Testis (tissue), 3 donors: ENCODE measurements around the gene GNAI1. TPM values are rescaled to one million over a fixed set of nuclear protein-coding genes. Genes with fewer than 3 reads are reported as not detected.

Experiments
- DNase-seq: peaks from one replicate; pipeline ENCODE4 v3.0.0-alpha.2; 2019
- H3K27ac ChIP-seq, 2 donors: fragments of 200-600 bp; sonication (generic); one replicate each; pipeline ENCODE4 v1.5.1; 2019
- H3K27me3 ChIP-seq: fragments of 200-600 bp; sonication (generic); one replicate; pipeline ENCODE4 v1.5.1; 2019
- H3K36me3 ChIP-seq: fragments of 200-600 bp; sonication (generic); one replicate; pipeline ENCODE4 v1.5.1; 2017; ENCODE audit warnings: low read depth; ENCODE audit errors: missing control alignments
- H3K4me1 ChIP-seq: fragments of 200-600 bp; sonication (generic); one replicate; pipeline ENCODE4 v1.5.1; 2019
- H3K4me3 ChIP-seq, 2 donors: fragments of 200-600 bp; sonication (generic); one replicate each; pipeline ENCODE4 v1.5.1; 2017 to 2019
- H3K9me3 ChIP-seq: fragments of 200-600 bp; sonication (generic); one replicate; pipeline ENCODE4 v1.5.1; 2017
- POLR2A ChIP-seq: fragments of 450-650 bp; IDR thresholded peaks from one replicate; pipeline ENCODE4 v1.6.1; 2017; ENCODE audit warnings: antibody characterized with exemption, mild to moderate bottlenecking, moderate library complexity
- WGBS, 2 donors: methylation state at CpG; one replicate each; pipeline ENCODE4 v1.1.5; 2018; 5-methylcytosine and 5-hydroxymethylcytosine counted together
- intact Hi-C: fragments of 100-400 bp; cut with DNase I; formaldehyde crosslinking; loops from one replicate; pipeline ENCODE4 v1.15.1; 2023; ENCODE audit warnings: low total_unique reads
- polyA plus RNA-seq: library from polyadenylated mRNA; stranded (reverse); fragments of 350-450 nt; fragmentation: Illumina TruSeq; extraction: RNeasy Lipid Tissue Mini Kit (QIAGEN cat#74804); gene quantifications from one replicate; pipeline ENCODE4 v1.2.3, GENCODE V29; 2014; ENCODE audit warnings: low read depth, low replicate concordance; ENCODE audit not compliant: insufficient read depth
- total RNA-seq, 2 donors: library from RNA; depleted of rRNA; stranded (reverse); fragments of >200 nt; gene quantifications; one replicate each; pipeline ENCODE4 v1.2.3, GENCODE V29; 2016
- TF ChIP-seq, protein P1 (sequence below), 3 experiments: fragments of 450-650 bp in 2 of 3; fragments of 200-600 bp in 1 of 3; sonication (generic) in 1 of 3; IDR thresholded peaks; one replicate each; pipeline ENCODE4 v1.5.1; 2016 to 2019; ENCODE audit warnings: antibody characterized with exemption in 3 of 3, mild to moderate bottlenecking in 2 of 3, moderate library complexity in 1 of 3

GNAI1 gene
- total and polyA plus RNA-seq, 3 donors from 2014 or later: 46.9 to 61.6 (median 59.0) TPM

DNA sequence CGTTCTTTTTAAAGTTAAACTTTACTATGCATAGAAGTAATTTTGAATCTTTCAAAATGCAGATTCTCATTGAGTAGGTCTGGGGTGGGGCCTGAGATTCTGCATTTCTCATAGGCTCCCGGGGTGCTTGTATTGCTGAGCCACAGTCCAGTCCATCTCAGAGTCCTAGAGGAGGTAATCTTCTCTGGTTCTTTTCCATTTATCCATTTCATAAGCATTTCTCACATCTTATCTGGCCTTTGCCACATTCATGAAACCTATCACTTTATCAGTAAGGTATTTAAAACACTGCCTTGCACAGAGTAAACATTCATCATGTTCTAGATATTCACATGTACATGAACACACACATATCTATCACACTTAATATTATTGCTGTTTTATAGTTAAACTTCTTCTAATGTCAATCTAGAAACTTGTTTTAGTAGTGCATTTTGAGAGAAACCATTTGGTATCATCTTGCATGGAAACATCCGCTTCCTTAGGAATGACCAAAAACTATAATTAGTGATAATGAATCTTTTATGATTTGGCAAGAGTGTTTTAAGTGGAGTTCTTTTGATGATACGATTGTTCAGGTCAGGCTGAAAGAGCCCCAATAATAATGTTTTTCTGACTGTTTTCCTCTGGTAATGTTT lies 12.0 kb downstream of the GNAI1 start:
- intact Hi-C loops: no loop called here
- TF ChIP-seq, protein P1, sequence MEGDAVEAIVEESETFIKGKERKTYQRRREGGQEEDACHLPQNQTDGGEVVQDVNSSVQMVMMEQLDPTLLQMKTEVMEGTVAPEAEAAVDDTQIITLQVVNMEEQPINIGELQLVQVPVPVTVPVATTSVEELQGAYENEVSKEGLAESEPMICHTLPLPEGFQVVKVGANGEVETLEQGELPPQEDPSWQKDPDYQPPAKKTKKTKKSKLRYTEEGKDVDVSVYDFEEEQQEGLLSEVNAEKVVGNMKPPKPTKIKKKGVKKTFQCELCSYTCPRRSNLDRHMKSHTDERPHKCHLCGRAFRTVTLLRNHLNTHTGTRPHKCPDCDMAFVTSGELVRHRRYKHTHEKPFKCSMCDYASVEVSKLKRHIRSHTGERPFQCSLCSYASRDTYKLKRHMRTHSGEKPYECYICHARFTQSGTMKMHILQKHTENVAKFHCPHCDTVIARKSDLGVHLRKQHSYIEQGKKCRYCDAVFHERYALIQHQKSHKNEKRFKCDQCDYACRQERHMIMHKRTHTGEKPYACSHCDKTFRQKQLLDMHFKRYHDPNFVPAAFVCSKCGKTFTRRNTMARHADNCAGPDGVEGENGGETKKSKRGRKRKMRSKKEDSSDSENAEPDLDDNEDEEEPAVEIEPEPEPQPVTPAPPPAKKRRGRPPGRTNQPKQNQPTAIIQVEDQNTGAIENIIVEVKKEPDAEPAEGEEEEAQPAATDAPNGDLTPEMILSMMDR (IDR thresholded peaks at IDR 0.05): no peak
- no peak for TF ChIP-seq POLR2A
- DNase-seq: no peak
- Histone ChIP-seq H3K9me3 (no peaks in the 10 kb centered on the region), H3K4me3 (no peak overlapping the region), H3K27me3 (no peaks in the 10 kb centered on the region), H3K36me3 (no peaks in the 10 kb centered on the region), H3K27ac (no peak overlapping the region), H3K4me1 (peaks cover 4% of the 10 kb centered on the region)
- 64 to 65% methylated on average over 4 of the region's 4 CpGs for WGBS, 2 donors

- peaks cover 4% of the 10 kb centered on the region for H3K4me1 ChIP-seq
- intact Hi-C loops: no loop called here
- TF ChIP-seq, protein P1 (IDR thresholded peaks at IDR 0.05): no peak
- TF ChIP-seq POLR2A: no peak
These were observed 13.1 kb downstream of the GNAI1 start for GRCh38 chr7:80147543-80148391.

DNA sequence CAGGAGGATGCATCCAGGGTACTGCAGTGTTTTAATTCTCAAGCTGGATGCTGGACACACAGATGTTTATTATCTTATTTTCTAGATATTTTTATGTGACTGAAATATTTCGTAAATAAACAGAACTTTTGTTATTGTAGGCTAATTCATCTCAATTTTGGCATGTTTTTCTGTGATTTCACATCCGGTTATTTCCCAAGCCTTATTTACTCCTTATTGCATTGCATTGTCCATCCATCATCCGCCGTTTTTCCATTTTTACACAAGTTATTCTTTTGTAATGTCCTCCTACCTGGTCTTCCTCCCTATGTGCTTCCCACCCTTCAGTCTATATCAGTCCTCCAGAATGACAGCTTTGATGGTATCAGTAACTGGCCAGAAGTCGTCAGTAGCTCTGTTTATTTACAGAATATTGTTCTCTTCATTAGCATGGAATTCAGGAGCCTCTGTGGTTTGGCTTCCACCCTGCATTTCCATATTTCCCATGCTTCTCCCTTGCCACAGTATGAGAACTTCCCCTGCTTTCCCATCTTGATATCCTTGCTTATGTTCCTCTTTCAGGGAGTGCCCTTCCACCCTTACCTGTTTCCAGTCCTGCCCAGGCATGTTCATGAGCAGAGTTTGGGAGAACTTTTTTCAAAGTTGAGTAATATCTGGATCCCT lies 16.1 kb downstream of the GNAI1 start:
- H3K27ac ChIP-seq: no peak overlapping the region
- no peaks in the 10 kb centered on the region for H3K9me3 ChIP-seq
- H3K4me3 ChIP-seq: no peak overlapping the region
- intact Hi-C loops: no loop called here
- TF ChIP-seq, protein P1 (IDR thresholded peaks at IDR 0.05): no peak
- no peak for TF ChIP-seq POLR2A
- H3K27me3 ChIP-seq: no peaks in the 10 kb centered on the region
- H3K36me3 ChIP-seq: no peaks in the 10 kb centered on the region
- H3K4me1 ChIP-seq: peaks cover 4% of the 10 kb centered on the region
- 65 to 72% methylated on average over 5 of the region's 5 CpGs for whole genome bisulfite sequencing, 2 donors
- no peak for DNase-seq

More at GRCh38 chr7:80147543-80148391, 13.1 kb downstream of the GNAI1 start:
- H3K4me3 ChIP-seq: no peak overlapping the region
- no peaks in the 10 kb centered on the region for H3K9me3 ChIP-seq
- H3K36me3 ChIP-seq: no peaks in the 10 kb centered on the region
- 77% methylated on average over 3 of the region's 3 CpGs for WGBS, 2 donors
- H3K27me3 ChIP-seq: no peaks in the 10 kb centered on the region
- no peak for DNase-seq
- H3K27ac ChIP-seq: no peak overlapping the region

- no peaks in the 10 kb centered on the region for H3K27me3 ChIP-seq
- H3K4me3 ChIP-seq: no peak overlapping the region
- intact Hi-C loops: no loop called here
- TF ChIP-seq, protein P1 (IDR thresholded peaks at IDR 0.05): no peak
- no peak for TF ChIP-seq POLR2A
- H3K27ac ChIP-seq: no peak overlapping the region
- no peaks in the 10 kb centered on the region for H3K9me3 ChIP-seq
- no peak for DNase-seq
- no peaks in the 10 kb centered on the region for H3K4me1 ChIP-seq
- H3K36me3 ChIP-seq: no peaks in the 10 kb centered on the region
These were observed 16.6 kb downstream of the GNAI1 start for GRCh38 chr7:80151274-80151665.
